ENCODE measurements around the gene TRERF1.

The TRERF1 gene

GRCh38 chr6:42224222-42225028 is 227.3 kb downstream of the TRERF1 start:
- TF ChIP-seq, protein P1, sequence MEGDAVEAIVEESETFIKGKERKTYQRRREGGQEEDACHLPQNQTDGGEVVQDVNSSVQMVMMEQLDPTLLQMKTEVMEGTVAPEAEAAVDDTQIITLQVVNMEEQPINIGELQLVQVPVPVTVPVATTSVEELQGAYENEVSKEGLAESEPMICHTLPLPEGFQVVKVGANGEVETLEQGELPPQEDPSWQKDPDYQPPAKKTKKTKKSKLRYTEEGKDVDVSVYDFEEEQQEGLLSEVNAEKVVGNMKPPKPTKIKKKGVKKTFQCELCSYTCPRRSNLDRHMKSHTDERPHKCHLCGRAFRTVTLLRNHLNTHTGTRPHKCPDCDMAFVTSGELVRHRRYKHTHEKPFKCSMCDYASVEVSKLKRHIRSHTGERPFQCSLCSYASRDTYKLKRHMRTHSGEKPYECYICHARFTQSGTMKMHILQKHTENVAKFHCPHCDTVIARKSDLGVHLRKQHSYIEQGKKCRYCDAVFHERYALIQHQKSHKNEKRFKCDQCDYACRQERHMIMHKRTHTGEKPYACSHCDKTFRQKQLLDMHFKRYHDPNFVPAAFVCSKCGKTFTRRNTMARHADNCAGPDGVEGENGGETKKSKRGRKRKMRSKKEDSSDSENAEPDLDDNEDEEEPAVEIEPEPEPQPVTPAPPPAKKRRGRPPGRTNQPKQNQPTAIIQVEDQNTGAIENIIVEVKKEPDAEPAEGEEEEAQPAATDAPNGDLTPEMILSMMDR (conservative IDR thresholded peaks at IDR 0.05) = no peak
- no peak overlapping the region for H3K27ac ChIP-seq

GRCh38 chr6:42222448-42222847 is 229.3 kb downstream of the TRERF1 start:
- TF ChIP-seq, protein P1 (conservative IDR thresholded peaks at IDR 0.05) = no peak
- no peak overlapping the region for H3K27ac ChIP-seq

DNA sequence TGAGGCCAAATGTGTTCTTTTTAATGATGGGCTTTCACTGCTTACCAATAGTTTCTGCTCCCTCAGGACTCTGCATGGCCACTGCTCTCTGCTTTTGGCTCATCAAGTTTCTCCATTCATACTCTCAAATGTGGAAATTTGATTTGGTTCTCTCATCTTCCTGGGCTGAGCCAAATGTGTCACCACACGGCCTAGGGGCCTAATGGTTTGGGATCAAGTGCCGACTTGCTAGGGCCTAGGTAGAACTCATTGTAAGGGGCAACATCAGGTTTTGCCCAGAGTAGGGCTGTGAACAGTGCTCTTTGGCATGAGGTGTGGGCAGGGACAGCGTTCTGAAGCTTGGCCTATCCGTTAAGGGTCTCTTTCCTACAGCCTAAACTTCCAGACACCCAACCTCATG is 230.2 kb downstream of the TRERF1 start:
- no peak overlapping the region for H3K27ac ChIP-seq
- TF ChIP-seq, protein P1 (conservative IDR thresholded peaks at IDR 0.05) = no peak

DNA sequence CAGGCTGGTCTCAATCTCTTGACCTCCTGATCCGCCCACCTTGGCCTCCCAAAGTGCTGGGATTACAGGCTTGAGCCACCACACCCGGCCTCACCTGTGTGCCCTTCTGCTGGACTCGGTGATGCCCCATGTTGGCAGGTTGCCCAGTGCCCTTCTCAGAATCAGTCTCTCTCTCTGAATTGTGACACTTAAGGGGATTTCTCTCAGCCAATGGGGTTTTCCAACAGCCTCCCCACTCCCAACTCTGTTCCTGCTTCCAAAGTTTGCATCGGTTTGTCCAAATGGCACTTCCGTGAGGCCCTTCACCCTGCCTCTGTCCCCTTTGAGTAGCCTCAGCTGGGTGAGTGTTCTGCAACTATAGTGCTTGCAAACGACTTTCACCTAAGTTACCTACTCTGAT is 230.9 kb downstream of the TRERF1 start:
- no peak overlapping the region for H3K27ac ChIP-seq
- TF ChIP-seq, protein P1 (conservative IDR thresholded peaks at IDR 0.05) = no peak

- H3K27ac ChIP-seq = peak within 1 kb of the TSS; percentile 87
- TF ChIP-seq, protein P1 (conservative IDR thresholded peaks at IDR 0.05) = no peak
Observed at GRCh38 chr6:42217519-42218367, 234.0 kb downstream of the TRERF1 start, which contains the start of gene MRPS10. TSS of gene MRPS10 (minus strand) at chr6:42217861. CDS start at chr6:42217849, 12 bp downstream.

GRCh38 chr6:42217157-42217518 is 234.6 kb downstream of the TRERF1 start:
- H3K27ac ChIP-seq = peak overlapping the region; percentile 87
- TF ChIP-seq, protein P1 (conservative IDR thresholded peaks at IDR 0.05) = no peak

DNA sequence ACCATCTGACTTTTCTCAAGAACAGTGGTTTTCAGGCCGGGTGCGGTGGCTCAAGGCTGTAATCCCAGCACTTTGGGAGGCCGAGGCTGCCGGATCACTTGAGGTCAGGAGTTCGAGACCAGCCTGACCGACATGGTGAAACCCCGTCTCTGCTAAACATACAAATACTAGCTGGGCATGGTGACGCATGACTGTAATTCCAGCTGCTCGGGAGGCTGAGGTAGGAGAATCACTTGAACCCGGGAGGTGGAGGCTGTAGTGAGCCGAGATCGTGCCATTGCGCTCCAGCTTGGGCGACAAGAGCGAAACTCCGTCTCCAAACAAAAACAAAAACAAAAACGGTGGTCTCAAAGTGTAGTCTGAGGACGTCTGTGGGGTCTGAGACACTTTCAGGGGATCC is 235.2 kb downstream of the TRERF1 start:
- H3K27ac ChIP-seq = peak overlapping the region; percentile 87
